Posterior cingulate gyrus (tissue), 11 donors: ENCODE measurements around the gene ZSCAN25.
"Not testable (repeated sequence)": the region's sequence is repeated elsewhere in the genome, so short reads cannot be mapped to it uniquely, and the experiment has no call there.

Source experiments
- DNase-seq, 10 donors: peaks; one replicate each; pipeline versions ENCODE4 v3.0.0 to v3.0.0-alpha.2; 2020 to 2021; ENCODE audit warnings: mixed read lengths in 3 of 10
- intact Hi-C: fragments of 100-400 bp; cut with DNase I; formaldehyde crosslinking; loops from one replicate; pipeline ENCODE4 v1.15.1; 2023

ZSCAN25 gene

DNA sequence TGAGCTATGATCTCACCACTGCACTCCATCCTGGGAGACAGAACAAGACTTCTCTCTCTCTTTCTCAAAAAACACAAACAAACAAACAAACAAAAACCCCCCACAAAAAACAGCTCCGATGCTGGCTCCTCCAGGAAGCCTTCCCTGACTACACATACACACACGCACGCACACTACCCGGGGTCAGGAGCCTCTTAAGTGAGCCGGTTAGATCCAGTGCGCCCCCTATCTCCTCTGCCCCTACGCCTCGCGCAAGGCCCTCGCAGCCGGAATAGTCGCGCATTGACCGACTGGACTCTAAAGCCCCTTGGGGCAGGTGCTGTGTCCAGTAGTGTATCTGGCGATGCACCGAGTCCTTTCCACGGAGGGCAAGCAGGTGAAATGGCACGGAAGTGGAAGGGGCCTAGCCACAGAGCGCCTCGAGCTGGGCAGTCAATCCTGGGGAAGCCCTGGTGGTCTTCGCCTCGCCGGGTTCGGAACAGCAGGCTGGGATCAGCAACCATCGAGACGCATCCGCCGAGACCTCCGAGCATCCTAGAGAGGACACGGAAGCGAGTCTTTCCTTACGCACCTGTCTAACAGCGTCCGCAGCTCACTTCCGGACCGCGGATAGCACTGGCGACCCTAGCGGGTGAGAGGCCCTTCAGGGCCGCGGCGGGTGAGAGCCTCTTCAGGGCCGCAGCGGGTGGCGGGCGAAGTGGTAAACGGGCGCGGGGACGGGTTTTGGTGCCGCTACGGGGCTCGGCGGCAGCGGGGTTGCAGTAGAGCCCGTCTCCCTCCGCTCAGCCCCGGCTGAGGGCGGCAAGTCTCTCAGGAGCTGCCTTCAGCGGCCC lies at the start of gene ZSCAN25:
Gene ZSCAN25, plus strand, starts transcription at position 588 of the 833 bp plus-strand sequence. CDS start 2,661 bp downstream, outside the sequence.
- DNase-seq: peak; percentile 78 to 98 (median 88)
- intact Hi-C loops: loop anchor here (5.0 kb wide), 1 partner anchor 59 kb away; the partner anchor contains the start of gene ZNF655

DNA sequence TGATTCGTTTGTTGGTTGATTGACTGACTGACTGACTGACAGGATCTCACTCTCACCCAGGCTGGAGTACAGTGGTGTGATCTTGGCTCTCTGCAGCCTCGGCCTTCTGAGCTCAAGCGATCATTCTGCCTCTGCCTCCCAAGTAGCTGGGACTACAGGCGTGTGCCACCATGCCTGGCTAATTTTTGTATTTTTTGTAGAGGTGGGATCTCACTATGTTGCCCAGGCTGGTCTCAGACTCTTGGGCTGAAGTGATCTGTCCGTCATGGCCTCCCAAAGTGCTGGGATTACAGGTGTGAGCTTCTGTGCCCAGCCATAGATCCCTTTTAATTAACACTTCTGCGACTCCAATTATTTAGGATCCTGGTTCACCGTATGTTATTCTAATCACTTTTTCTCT lies 48.0 kb upstream of the ZSCAN25 start:
- intact Hi-C loops: not testable (repeated sequence)

GRCh38 chr7:99571768-99572167 lies 45.0 kb upstream of the ZSCAN25 start:
- intact Hi-C loops: no loop called here
- no peak for DNase-seq

More for the DNA sequence above, 48.0 kb upstream of the ZSCAN25 start:
- DNase-seq: not testable (repeated sequence)

- intact Hi-C loops: no loop called here
- no peak for DNase-seq
Observed at GRCh38 chr7:99573257-99573656, 43.5 kb upstream of the ZSCAN25 start.

- intact Hi-C loops: no loop called here
- DNase-seq: no peak
Observed at GRCh38 chr7:99576251-99576650, 40.5 kb upstream of the ZSCAN25 start.

GRCh38 chr7:99579281-99579955 lies 37.3 kb upstream of the ZSCAN25 start:
- peak in 1 of 10 donors; percentile 80 for DNase-seq
- intact Hi-C loops: no loop called here

- peak in 9 of 10 donors; percentile 38 to 93 (median 51) for DNase-seq
Observed at GRCh38 chr7:99579956-99580777, 36.6 kb upstream of the ZSCAN25 start.

GRCh38 chr7:99580778-99581332 lies 35.9 kb upstream of the ZSCAN25 start:
- intact Hi-C loops, DNase-seq: not testable (repeated sequence)

More at GRCh38 chr7:99579956-99580777, 36.6 kb upstream of the ZSCAN25 start:
- intact Hi-C loops: no loop called here

DNA sequence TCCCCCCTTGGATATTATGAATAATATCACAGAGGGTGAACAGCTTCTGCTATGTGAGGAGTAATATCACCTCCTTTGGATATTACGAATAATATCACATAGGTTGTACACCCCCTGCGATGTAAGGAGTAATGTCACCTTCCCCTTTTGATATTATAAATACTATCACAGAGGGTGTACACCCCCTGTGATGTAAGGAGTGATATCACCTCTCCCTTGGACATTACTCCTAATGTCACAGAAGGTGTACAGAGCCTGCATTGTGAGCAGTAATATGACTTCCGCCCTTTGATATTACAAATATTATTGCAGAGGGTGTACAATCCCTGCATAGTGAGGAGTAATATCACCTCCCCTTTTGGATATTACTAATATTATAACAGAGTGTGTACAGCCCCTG lies 27.9 kb upstream of the ZSCAN25 start:
- no peak for DNase-seq
- intact Hi-C loops: no loop called here

GRCh38 chr7:99594948-99595745 lies 21.6 kb upstream of the ZSCAN25 start:
- intact Hi-C loops: no loop called here
- DNase-seq: no peak

GRCh38 chr7:99596408-99596955 lies 20.3 kb upstream of the ZSCAN25 start:
- intact Hi-C loops: no loop called here
- no peak for DNase-seq

DNA sequence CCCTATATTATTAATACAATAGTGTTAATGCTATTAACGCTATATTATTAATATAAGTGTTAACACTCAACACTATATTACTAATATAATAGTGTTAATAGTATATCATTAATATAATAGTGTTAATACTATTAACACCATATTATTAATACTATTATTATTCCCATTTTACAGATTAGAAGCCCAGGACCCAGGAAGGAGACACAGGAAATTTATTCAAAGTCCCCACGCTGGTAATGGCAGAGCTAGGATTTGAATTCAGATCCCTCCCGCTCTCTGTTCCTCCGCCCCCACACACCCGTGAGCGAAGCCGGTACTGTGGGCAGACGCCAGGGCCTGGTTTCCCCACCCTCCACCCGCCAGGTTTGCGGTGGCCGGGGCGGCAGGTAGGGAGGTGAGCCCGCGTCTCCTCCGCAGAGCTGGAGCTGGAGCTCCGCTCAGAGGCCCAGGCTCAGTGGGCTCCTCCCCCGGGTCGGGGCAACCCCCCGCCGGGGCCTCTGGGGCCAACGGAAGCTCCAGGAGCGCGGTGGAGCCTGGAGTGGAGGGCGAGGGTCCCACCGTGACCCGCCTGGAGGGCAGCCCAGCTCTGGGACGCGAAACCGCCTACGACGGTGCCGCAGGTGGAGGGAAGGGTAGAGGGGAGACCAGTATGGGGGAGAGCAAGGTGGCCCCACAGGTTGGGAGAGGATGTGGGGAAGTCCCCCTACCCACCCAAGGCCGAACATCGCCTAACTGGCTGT lies 18.8 kb upstream of the ZSCAN25 start, which contains the start of gene TMEM225B:
Gene TMEM225B, plus strand, starts transcription at position 506 of the 740 bp plus-strand sequence. CDS start 6,122 bp downstream, outside the sequence.
- intact Hi-C loops: no loop called here
- no peak for DNase-seq

DNA sequence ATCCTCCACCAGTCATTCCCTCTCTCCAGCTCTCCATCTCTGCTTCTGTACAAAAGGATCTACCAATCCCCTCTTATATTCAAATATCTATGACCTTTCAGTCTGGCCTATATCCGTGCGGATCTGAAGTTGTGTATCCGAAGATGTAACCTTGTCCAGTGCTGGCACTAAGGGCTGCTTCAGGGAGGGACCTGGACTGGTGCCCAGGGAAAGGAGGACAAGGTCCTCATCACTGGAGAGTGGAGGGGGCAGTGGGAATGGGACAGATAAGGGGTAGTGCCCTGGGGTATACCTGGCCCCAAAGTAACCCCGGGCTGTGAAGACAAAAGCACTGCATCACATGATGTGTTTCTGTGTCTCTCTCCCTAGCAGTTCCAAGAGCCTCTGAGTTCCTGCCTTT lies 16.9 kb upstream of the ZSCAN25 start:
- DNase-seq: no peak
- intact Hi-C loops: no loop called here

- no peak for DNase-seq
- intact Hi-C loops: no loop called here
Observed at GRCh38 chr7:99601656-99602310, 15.0 kb upstream of the ZSCAN25 start.

GRCh38 chr7:99605527-99605926 lies 11.2 kb upstream of the ZSCAN25 start:
- no peak for DNase-seq
- intact Hi-C loops: no loop called here

DNA sequence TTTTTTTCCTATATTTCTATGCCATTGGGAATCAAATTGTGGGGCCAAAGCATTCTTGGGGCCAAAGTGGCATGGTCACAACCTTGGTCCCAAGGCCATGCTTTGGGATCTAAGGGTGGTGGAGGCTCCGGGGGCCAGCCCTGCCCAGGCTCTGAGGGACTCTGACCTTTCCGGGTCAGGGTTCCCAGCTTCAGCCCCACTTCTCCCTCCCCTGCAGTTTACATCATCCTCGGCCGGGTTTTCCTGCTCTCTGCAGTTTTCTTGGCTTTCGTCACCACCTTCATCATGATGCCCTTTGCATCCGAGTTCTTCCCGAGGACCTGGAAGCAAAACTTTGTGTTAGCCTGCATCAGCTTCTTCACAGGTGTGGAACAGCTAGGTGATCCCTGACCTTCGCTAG lies 10.2 kb upstream of the ZSCAN25 start:
- intact Hi-C loops: no loop called here
- no peak for DNase-seq

GRCh38 chr7:99607548-99607947 lies 9.2 kb upstream of the ZSCAN25 start:
- intact Hi-C loops: no loop called here
- peak in 1 of 10 donors; percentile 57 for DNase-seq

- DNase-seq: no peak
- intact Hi-C loops: no loop called here
Observed at GRCh38 chr7:99614495-99614894, 2.3 kb upstream of the ZSCAN25 start.
